HG03039 (cell line): ENCODE results near the gene RAB22A.

ENCODE experiments used
- ATAC-seq: cut with Tn5 transposase; IDR thresholded peaks from one replicate; pipeline ENCODE4 v1.9.1; 2021; ENCODE audit warnings: mild to moderate bottlenecking, moderate library complexity; ENCODE audit not compliant: unreplicated experiment

RAB22A gene, protein sequence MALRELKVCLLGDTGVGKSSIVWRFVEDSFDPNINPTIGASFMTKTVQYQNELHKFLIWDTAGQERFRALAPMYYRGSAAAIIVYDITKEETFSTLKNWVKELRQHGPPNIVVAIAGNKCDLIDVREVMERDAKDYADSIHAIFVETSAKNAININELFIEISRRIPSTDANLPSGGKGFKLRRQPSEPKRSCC

DNA sequence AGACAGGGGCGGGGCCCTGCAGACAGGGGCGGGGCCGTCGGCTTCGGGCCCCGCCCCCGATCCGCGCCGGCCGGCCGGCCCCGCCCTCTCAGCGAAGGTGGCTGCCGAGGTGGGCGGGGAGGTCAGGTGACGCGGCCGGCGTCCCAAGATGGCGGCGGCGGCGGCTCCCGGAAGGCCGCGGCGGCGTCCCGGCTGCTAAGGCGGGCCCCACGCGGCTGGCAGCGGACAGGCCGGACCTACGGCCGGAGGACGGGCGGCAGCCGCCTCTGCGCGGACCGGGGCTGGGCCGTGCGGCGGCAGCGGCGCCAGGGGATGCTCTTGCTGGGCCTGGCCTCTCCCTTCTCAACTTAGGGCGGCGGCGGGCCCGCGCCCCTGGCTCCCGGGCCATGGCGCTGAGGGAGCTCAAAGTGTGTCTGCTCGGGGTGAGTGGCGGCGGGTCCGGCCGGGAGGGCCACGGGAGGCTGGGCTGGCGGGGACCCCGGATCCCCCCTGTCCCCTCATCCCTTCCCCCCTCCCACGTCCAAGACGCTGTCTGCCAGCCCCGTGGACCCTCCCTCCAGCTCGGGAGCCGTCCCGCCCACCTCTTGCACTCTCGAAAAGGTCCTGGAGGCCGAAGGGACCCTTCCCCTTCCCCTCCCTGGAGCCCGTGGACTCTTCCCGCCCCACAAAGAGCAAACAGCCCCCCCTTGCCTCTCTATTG is at the start of gene RAB22A:
Gene RAB22A (plus strand): TSS at position 125 of the 700 bp plus-strand sequence. CDS start 262 bp downstream, at position 387.
- peak; percentile 81 for ATAC-seq

- no peak for ATAC-seq
These were observed 49.5 kb upstream of the RAB22A start for GRCh38 chr20:58260006-58260405.

DNA sequence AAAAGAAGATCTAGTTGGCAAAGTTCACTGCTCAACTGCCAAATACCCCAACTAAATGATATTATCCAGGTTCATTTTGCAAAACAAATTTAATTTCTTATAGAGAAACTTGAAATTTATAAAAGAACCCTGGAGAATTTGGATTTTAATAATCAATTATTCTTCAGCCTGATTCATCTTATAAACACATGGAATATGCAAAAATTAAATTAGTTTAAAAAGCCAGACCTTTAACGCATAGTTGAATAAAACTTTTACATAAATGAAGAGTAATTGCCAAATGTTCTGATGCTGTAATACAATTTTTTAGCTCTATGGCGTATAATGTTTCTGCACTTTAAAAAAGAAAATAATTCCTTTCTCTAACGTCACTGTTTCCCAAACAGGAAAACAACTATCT is 47.9 kb upstream of the RAB22A start:
- no peak for ATAC-seq

DNA sequence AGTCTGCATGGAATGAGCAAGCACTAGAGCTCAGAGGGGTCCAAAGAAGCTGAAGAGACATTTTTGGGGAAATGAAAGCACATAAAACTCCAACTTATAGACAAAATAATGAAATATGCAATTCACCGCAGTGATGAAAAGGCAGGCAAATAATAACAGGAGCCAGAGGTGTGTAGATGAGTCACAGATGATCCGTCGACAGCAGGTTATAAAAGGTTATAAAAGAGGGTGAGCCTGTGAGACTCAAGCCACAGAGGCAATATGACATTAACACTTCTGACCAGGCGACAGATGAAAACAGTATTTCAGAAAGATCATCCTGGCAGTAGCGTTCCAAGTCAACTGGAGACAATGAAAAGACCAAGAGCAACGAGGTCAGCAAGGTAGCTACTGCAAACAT is 45.2 kb upstream of the RAB22A start:
- ATAC-seq: no peak

DNA sequence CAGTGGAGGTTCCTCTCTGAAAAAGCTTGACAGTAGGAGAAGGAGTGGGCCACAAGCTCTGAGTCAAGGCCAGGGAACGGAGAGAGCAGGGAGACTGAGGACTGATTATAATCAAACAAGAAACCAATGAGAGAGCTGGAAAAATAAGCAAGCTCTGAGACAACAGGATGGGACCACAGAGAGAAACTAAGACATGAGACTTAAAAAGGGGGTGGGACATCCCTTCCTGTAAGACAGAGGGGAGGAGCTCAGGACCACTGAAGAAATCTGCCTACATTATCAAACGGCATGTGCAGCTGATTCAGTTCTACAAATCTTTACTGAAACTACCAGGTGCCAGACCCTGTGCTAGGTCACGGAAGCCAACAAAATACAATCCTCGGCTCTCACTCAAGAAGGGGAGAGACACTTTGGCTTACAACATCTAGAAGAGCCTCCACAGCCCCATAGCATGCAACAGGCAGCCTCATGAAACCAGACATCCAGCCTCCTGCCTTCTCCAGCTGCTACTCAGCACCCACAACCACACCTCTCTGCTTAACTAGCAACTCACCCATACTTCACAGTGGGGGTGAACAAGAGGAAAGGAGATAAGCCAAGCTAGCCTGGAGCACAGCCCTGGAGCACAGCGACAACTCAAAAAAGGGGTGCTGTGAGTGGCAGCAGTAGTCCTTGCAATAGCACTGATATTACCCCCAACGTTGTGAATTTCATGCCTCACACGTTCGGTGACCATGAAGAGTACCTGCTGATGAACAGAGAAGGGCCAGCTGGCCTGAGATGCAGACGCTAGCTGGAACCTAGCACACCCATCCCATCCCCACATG is 41.9 kb upstream of the RAB22A start:
- ATAC-seq: no peak

DNA sequence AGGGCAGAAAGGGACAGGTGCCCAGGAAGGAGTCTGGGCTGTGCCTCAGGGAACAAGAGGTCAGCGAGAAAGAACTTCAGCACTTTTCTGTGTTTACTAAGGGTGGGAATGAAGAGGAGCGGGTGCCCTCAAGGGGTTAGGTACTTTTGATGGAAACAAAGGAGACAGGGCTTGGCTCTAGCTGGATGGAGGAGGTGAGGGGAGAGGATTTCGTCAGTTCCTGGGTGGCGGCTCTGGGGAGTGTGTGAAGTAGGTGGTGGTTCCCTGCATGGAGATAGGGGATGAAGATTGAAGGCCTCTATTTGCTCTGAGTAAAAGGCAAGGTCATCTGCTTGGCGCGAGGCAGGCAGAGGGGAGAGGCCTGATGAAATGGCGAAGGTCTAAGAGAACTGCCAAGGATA is 41.1 kb upstream of the RAB22A start:
- ATAC-seq: no peak

DNA sequence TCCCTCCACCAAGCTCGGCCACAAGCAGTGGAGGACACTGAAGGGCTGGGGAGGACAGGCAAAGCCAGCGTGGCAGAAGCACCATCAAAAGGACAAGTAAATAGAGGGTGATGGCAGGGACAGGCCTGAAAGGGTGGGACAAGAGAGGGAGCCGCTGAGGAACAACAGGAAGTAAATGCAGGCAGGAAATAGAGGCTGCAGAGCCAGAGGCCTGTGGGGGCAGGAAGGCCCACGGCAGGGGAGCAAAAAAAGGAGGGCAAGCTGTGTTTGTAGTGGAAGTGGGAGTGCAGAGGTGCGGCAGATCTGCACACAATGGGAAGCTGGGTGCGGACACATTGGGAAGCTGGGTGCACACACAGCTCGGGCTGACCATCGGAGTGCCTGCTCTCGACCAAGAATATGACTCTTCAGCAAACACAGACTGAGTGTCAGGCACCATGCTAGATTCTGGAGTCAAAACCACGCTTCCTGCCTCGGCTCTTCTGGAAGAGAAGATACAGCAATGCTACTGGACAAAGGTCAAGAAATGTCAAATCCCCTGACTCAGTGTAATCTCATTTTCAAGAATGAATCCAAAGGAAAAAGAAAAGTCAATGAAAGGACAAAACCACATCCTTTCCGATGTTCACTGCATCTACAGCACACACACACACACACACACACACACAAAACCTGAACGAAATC is 40.4 kb upstream of the RAB22A start:
- no peak for ATAC-seq

GRCh38 chr20:58271606-58272351 is 37.7 kb upstream of the RAB22A start:
- ATAC-seq: no peak

GRCh38 chr20:58274384-58274783 is 35.1 kb upstream of the RAB22A start:
- no peak for ATAC-seq

DNA sequence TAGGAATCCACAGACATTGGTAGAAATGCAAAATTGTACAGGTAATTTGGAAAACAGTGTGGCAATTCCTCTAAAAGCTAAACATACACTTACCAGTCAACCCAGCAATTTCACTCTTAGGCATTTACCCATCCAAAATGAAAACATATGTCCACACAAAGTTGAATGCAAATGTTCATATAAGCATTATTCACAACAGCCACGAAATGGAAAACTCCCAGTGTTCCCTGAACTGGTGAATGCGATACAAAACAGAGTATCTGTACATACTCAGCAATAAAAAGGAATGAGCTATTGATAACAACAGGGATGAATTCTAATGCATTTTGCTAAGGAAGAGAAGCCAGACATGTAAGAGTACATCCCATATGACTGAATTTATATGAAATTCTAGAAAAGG is 32.4 kb upstream of the RAB22A start:
- ATAC-seq: no peak

DNA sequence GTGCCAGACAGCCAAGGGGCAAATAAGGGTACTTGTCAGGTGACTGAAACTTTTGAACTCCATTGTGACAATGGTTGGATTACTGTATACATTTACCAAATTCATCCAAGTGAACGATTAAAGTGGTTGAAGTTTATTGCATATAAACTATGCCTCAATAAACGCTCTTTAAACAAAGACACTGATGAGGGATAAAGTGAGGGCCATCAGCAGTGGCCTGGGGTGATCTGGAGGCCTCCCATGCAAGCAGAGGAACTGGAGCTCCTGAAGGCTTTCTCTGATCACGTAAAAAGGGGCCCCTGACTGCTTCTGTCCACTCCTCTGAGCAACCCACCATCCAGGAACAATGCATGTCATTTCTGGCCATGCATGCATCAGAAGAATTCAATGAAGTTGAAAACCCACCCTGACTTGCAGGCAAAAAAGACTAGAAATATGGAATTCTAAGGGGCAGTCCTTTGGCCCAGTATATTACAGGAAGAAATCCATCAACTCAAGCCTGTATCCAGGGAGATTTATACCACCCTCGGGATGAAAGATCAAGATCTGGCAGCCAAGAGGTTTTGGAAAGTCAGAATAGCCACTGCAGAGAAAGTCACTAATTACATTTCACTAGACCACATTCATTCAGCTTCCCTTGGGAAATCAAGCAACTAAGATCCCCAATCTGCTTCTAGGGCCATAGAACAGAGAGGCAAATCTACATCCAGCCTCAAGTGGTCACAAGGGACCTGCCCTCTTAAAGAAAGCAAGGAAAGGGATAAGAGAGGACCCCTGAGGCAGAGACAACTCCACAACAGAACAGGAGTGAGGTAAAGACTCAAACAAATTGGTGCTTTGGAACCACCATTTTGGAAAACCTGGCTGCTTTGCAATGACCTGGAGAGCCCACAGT is 31.7 kb upstream of the RAB22A start:
- ATAC-seq: no peak

DNA sequence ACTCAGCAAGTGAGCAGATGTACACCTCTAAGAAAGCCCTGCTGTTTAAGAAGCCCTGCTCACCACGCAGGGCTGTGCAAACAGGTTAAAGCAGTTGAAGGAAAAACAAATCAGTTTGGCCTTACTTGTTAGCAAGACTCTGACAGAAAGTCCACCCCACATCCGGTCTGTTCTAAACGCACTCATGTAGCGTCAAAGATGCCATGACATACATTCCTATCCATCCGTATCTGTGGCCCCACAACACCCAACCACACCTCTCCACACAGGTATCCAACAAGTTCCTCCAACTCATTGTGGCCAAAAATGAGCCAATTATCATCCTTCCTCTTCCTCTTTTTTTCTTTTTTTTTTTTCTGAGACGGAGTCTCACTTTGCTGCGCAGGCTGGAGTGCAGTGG is 22.8 kb upstream of the RAB22A start:
- ATAC-seq: no peak

DNA sequence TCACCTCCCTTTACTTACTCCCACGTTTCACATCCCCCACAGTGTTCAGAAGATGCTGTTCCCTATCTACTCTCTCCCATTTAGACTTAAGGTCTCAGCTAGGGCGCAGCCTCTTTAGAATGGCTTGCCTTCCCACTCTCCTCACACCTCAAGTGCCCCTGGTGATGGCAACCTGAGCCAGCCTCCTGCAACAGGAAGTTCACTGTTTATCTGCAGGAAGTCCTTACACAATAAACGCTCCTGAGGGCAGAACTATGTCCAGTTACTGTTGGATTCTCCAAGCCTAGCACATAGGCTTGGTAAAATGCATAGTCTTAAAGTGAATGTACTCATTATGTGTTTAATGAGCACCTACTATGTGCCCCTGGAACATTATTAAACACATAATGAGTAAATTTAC is 21.9 kb upstream of the RAB22A start:
- no peak for ATAC-seq

GRCh38 chr20:58289143-58289542 is 20.4 kb upstream of the RAB22A start:
- no peak for ATAC-seq

GRCh38 chr20:58293453-58293852 is 16.1 kb upstream of the RAB22A start:
- ATAC-seq: no peak

GRCh38 chr20:58294497-58295455 is 14.7 kb upstream of the RAB22A start:
- ATAC-seq: no peak

DNA sequence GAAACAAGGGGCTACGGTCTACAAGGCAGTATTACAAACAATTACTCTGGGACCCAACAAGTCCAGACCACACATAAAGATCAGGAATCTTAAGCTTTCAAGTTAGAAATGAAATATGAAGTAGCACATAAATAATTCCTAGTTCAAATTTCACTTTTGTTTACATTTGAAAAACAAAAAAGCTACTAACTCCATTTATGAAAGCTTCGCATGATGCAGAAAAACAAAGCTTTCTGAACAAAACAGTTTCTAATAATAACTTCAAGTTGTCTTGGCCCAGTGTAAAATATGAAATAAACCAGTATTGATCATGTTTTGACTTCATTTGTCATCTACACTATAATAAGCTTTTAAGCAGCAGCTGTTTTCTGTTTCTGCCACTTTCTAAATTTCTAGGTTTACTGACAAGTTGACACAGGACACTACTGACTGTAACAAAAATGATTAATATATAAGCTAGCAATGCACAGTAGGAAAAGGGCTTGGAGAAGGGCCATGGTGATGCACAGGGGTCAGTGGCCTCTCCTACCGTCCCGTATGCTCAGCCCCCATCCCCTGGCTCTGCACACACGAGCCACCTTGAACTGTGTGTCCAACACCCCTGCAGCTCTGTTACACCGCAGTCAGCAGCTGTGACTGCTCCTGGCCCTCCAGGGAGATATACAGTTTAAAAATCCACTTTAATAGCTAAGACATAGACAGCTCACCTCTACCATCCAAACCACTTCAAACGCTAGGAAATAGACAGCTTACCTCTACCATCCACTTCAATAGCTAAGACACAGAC is 13.3 kb upstream of the RAB22A start:
- ATAC-seq: no peak

DNA sequence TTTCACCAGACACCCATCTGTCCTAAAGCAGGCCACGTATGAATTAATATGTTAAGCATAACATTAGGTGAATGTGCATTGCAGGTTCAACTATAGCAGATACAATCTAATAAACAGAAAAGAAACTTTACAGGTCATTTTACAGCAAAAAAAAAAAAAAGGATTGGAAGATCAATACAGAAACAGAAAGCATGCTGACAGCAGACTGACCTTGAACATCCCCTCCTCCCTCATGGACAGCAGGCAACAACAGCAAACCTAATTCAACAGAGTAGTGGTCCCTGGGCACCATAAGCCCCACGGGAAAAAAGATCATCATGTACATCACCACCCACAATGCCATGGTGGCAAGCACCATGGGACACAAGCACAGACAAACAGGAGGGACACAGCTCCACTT is 12.1 kb upstream of the RAB22A start:
- ATAC-seq: no peak
